Aorta (tissue), 5 donors: ENCODE data around the gene FARP2. TPM values are rescaled to one million over a fixed set of nuclear protein-coding genes. Genes with fewer than 3 reads are reported as not detected.
"Not testable (repeated sequence)": the region's sequence is repeated elsewhere in the genome, so short reads cannot be mapped to it uniquely, and the experiment has no call there.

Experiments
- ATAC-seq: fragments of 200-7000 bp; cut with Tn5 transposase; one replicate; pipeline ENCODE4 v1.9.1; 2022; ENCODE audit warnings: moderate library complexity; ENCODE audit not compliant: low FRiP score
- DNase-seq, 2 donors: peaks; one replicate each; pipeline ENCODE4 v3.0.0-alpha.2; 2020
- H3K27ac ChIP-seq, 2 donors: one replicate each; pipeline ENCODE4 v1.5.1; 2013; ENCODE audit warnings: low read length in 2 of 2, mild to moderate bottlenecking in 2 of 2, moderate library complexity in 2 of 2, control low read depth in 1 of 2, inconsistent platforms in 1 of 2, low read depth in 1 of 2
- H3K27me3 ChIP-seq, 2 donors: one replicate each; pipeline ENCODE4 v1.6.1; 2013; ENCODE audit warnings: control low read depth in 1 of 2, low read length in 1 of 2, mild to moderate bottlenecking in 1 of 2, moderate library complexity in 1 of 2; ENCODE audit not compliant: insufficient read depth in 2 of 2, control insufficient read depth in 1 of 2
- H3K36me3 ChIP-seq, 2 donors: one replicate each; pipeline ENCODE4 v1.6.1; 2013; ENCODE audit warnings: control low read depth in 1 of 2, low read length in 1 of 2, mild to moderate bottlenecking in 1 of 2; ENCODE audit not compliant: insufficient read depth in 2 of 2, control insufficient read depth in 1 of 2
- H3K4me1 ChIP-seq, 2 donors: one replicate each; pipeline ENCODE4 v1.6.1; 2013; ENCODE audit warnings: low read length in 2 of 2, control low read depth in 1 of 2, mild to moderate bottlenecking in 1 of 2, moderate library complexity in 1 of 2; ENCODE audit not compliant: insufficient read depth in 2 of 2, control insufficient read depth in 1 of 2
- H3K4me3 ChIP-seq, 2 donors: one replicate each; pipeline ENCODE4 v1.5.1; 2013; ENCODE audit warnings: low read length in 2 of 2, control low read depth in 1 of 2, mild to moderate bottlenecking in 1 of 2
- H3K9me3 ChIP-seq: one replicate; pipeline ENCODE4 v1.6.1; 2013; ENCODE audit warnings: mild to moderate bottlenecking, low read length; ENCODE audit not compliant: control insufficient read depth
- WGBS, 2 donors: extraction: QIAGEN DNeasy Blood & Tissue Kit; methylation state at CpG; one replicate each; pipeline ENCODE4 v1.1.7; 2013; 5-methylcytosine and 5-hydroxymethylcytosine counted together
- intact Hi-C, 2 donors: fragments of 100-400 bp; cut with DNase I; formaldehyde crosslinking; loops; one replicate each; pipeline versions ENCODE4 v1.14.2 to v1.15.0; 2022
- polyA plus RNA-seq, 2 donors: library from polyadenylated mRNA; stranded (reverse); fragments of 200-250 nt; gene quantifications; one replicate each; pipeline ENCODE4 v1.2.3, GENCODE V29; 2013
- total RNA-seq, 2 donors: library from RNA; stranded (reverse); fragmentation: NEBNext Ultra II Directional; extraction: Animal tissue kit (Norgen Biotek cat#: 25700); gene quantifications; one replicate each; pipeline ENCODE4 v1.2.1, GENCODE V29; 2021
- donor health status: healthy with polysubstance abuse.
- donor health status: Bipolar disorder and iron deficiency.
- donor health status: DM: no; HTN: no; CAD: no.
- donor health status: DM: no; HTN: no; CAD: no.
- donor health status: DM: yes; HTN: yes; CAD: no.

Gene FARP2
- total and polyA plus RNA-seq, 4 donors, result 16.4 to 64.4 (median 48.7) TPM

DNA sequence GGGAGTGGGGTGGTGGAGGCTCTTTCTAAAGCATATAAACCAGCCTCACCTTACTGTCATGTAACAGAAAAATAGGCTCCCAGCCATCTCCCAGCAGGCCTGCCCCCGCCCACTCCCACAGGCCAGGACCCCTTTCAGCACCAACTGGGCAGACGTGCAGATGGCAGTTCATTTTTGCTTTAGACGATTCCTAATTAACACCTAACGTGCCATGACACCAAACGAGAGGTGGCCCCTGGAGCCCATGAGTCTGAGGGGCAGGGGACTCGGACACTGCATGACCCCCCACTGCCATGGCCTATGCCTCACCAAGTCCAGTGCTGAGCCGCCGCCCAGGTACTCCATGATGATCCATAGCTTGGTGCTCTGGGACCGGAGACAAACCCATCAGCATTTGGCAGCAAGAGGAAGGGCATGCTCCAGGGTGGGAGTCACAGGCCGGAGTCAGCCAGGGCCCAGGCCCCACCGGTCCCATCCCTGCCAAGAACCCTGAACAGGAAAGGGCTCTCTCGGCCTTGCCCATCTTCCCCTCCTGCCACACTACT, 144.4 kb downstream of the FARP2 start:
- peak in 1 of 2 donors; percentile 75 for DNase-seq
- Histone ChIP-seq H3K4me3 (no peak overlapping the region), H3K4me1 (no peaks in the 10 kb centered on the region), H3K36me3 (no peaks in the 10 kb centered on the region), H3K9me3 (no peaks in the 10 kb centered on the region), H3K27ac (no peak overlapping the region), H3K27me3 (no peaks in the 10 kb centered on the region)
- 81 to 85% methylated on average over 12 of the region's 12 CpGs for WGBS, 2 donors
- ATAC-seq, result no peak
- intact Hi-C loops, result no loop called here

- WGBS, 2 donors, result 88 to 90% methylated on average over 12 of the region's 12 CpGs
- no peaks in the 10 kb centered on the region for H3K4me1 ChIP-seq
- no peaks in the 10 kb centered on the region for H3K27me3 ChIP-seq
- DNase-seq, result peak in 1 of 2 donors; percentile 62
- ATAC-seq, result no peak
- H3K4me3 ChIP-seq, result no peak overlapping the region
- no peaks in the 10 kb centered on the region for H3K36me3 ChIP-seq
- intact Hi-C loops, result no loop called here
- H3K9me3 ChIP-seq, result no peaks in the 10 kb centered on the region
- no peak overlapping the region for H3K27ac ChIP-seq
Observed at GRCh38 chr2:241501099-241501541, 145.0 kb downstream of the FARP2 start.

- Histone ChIP-seq H3K27me3 (no peaks in the 10 kb centered on the region), H3K4me3 (no peak overlapping the region), H3K27ac (no peak overlapping the region), H3K36me3 (no peaks in the 10 kb centered on the region), H3K4me1 (no peaks in the 10 kb centered on the region), H3K9me3 (no peaks in the 10 kb centered on the region)
- intact Hi-C loops, result no loop called here
- no peak for ATAC-seq
- peak in 1 of 2 donors; percentile 60 for DNase-seq
- WGBS, 2 donors, result 93 to 95% methylated on average over 16 to 17 of the region's 17 CpGs
Observed at GRCh38 chr2:241501551-241501950, 145.5 kb downstream of the FARP2 start.

DNA sequence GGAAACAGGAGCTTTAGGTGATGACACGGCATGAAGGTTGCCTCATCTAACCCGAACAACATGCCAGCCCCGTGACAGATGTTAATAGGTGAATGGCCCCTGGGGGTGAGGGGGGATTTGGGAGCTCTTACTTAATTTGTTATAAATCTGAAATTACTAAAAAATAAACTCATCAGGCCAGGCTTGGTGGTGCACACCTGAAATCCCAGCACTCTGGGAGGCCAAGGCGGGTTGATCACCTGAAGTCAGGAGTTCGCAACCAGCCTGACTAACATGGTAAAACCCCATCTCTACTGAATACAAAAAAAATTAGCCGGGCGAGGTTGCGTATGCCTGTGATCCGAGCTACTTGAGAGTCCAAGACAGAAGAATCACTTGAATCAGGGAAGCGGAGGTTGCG, 146.2 kb downstream of the FARP2 start:
- Histone ChIP-seq H3K27me3 (no peaks in the 10 kb centered on the region), H3K27ac (no peak overlapping the region), H3K36me3 (no peaks in the 10 kb centered on the region), H3K4me1 (no peaks in the 10 kb centered on the region), H3K9me3 (no peaks in the 10 kb centered on the region), H3K4me3 (no peak overlapping the region)
- peak in 1 of 2 donors; percentile 51 for DNase-seq
- 92 to 98% methylated on average over 11 of the region's 11 CpGs for WGBS, 2 donors
- no peak for ATAC-seq
- intact Hi-C loops, result no loop called here

GRCh38 chr2:241503776-241504392, 147.8 kb downstream of the FARP2 start:
- ATAC-seq (no peak), DNase-seq (no peak)
- Histone ChIP-seq H3K27me3 (no peaks in the 10 kb centered on the region), H3K9me3 (no peaks in the 10 kb centered on the region), H3K27ac (no peak overlapping the region), H3K4me1 (no peaks in the 10 kb centered on the region), H3K36me3 (no peaks in the 10 kb centered on the region), H3K4me3 (no peak overlapping the region)
- WGBS, 2 donors, result 81 to 85% methylated on average over 12 of the region's 12 CpGs
- intact Hi-C loops, result no loop called here

GRCh38 chr2:241505086-241505780, 149.1 kb downstream of the FARP2 start:
- intact Hi-C loops, result loop anchor here in 1 of 2 donors (5.0 kb wide), 2 partner anchors 57 to 107 kb away; no protein-coding TSS in a partner anchor
- no peak overlapping the region for H3K4me3 ChIP-seq
- no peak for ATAC-seq
- no peak for DNase-seq
- no peaks in the 10 kb centered on the region for H3K36me3 ChIP-seq
- no peaks in the 10 kb centered on the region for H3K27me3 ChIP-seq
- H3K27ac ChIP-seq, result no peak overlapping the region
- no peaks in the 10 kb centered on the region for H3K4me1 ChIP-seq
- WGBS, 2 donors, result 83 to 87% methylated on average over 15 of the region's 15 CpGs
- no peaks in the 10 kb centered on the region for H3K9me3 ChIP-seq

- Histone ChIP-seq H3K36me3 (no peaks in the 10 kb centered on the region), H3K9me3 (no peaks in the 10 kb centered on the region), H3K4me3 (no peak overlapping the region), H3K4me1 (no peaks in the 10 kb centered on the region), H3K27ac (no peak overlapping the region), H3K27me3 (no peaks in the 10 kb centered on the region)
- intact Hi-C loops, result loop anchor here in 1 of 2 donors (5.0 kb wide), 2 partner anchors 57 to 107 kb away; no protein-coding TSS in a partner anchor
- WGBS, 2 donors, result 85 to 88% methylated on average over 7 of the region's 7 CpGs
- ATAC-seq (no peak), DNase-seq (no peak)
Observed at GRCh38 chr2:241505781-241506201, 149.7 kb downstream of the FARP2 start.

DNA sequence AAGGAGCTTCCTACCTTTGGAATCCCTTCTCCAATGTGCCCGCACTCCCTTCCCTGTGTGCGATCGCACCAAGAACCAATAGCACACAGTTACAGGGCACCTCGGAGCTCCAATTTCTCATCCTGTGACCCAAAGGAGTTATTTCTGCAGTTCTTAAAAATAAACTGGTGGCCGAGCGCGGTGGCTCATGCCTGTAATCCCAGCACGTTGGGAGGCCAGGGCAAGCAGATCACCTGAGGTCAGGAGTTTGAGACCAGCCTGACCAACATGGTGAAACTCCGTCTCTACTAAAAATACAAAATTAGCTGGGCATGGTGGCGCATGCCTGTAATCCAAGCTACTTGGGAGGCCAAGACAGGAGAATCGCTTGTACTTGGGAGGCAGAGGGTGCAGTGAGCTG, 150.2 kb downstream of the FARP2 start:
- not testable (repeated sequence) for H3K36me3 ChIP-seq, H3K4me3 ChIP-seq, DNase-seq, H3K9me3 ChIP-seq, H3K4me1 ChIP-seq, ATAC-seq, H3K27me3 ChIP-seq, H3K27ac ChIP-seq
- WGBS, 2 donors, result 91 to 95% methylated on average over 11 of the region's 11 CpGs
- intact Hi-C loops, result loop anchor here in 1 of 2 donors (5.0 kb wide), 2 partner anchors 56 to 106 kb away; no protein-coding TSS in a partner anchor
